PC-3 (cell line): ENCODE measurements around the gene NOL4L. TPM values are rescaled to one million over a fixed set of nuclear protein-coding genes. Genes with fewer than 3 reads are reported as not detected.

Source experiments
- ATAC-seq: fragments of 200-7000 bp; cut with Tn5 transposase; 2 replicates; pipeline ENCODE4 v1.9.1; 2020; ENCODE audit warnings: mild to moderate bottlenecking, moderate library complexity
- BruUV-seq: library from RNA; stranded (reverse); fragments of 400-500 nt; replicated peaks from 2 replicates; lab custom pipeline; 2021; lab: Mats Ljungman, UMichigan
- CTCF ChIA-PET: fragments of 300-600 bp; sonication (Branson Sonifier 250); formaldehyde crosslinking; loops from one replicate; lab custom pipeline; 2022; ENCODE audit warnings: antibody characterized with exemption; lab: Charles Lee
- POLR2A ChIA-PET: fragments of 300-600 bp; sonication (Branson Sonifier 250); formaldehyde crosslinking; loops from one replicate; lab custom pipeline; 2022; ENCODE audit warnings: antibody characterized with exemption; ENCODE audit not compliant: unreplicated experiment; lab: Charles Lee
- DNase-seq: peaks from one replicate; pipeline ENCODE4 v3.0.0-alpha.2; 2015
- H2AFZ ChIP-seq: fragments of 300-600 bp; sonication (generic); 2 replicates; pipeline ENCODE4 v1.6.0; 2016; ENCODE audit warnings: antibody characterized with exemption, low read length
- H3F3A ChIP-seq: fragments of 300-600 bp; sonication (generic); one replicate; pipeline ENCODE4 v1.6.0; 2017; ENCODE audit warnings: antibody characterized with exemption, low read length, control low read depth, mild to moderate bottlenecking; ENCODE audit not compliant: unreplicated experiment
- H3K27ac ChIP-seq: fragments of 300-600 bp; sonication (generic); 2 replicates; pipeline ENCODE4 v1.5.1; 2016; ENCODE audit warnings: mild to moderate bottlenecking, low read length
- H3K27me3 ChIP-seq: fragments of 300-600 bp; sonication (generic); 2 replicates; pipeline ENCODE4 v1.6.1; 2016; ENCODE audit warnings: low read length, mixed read lengths
- H3K36me3 ChIP-seq: fragments of 300-600 bp; sonication (generic); 2 replicates; pipeline ENCODE4 v1.6.1; 2016; ENCODE audit warnings: low read depth, mixed run types, low read length, mixed read lengths
- H3K4me1 ChIP-seq: fragments of 300-600 bp; sonication (generic); 2 replicates; pipeline ENCODE4 v1.5.1; 2016; ENCODE audit warnings: low read length; ENCODE audit not compliant: insufficient read depth
- H3K4me2 ChIP-seq: fragments of 300-600 bp; sonication (generic); 2 replicates; pipeline ENCODE4 v1.6.0; 2016; ENCODE audit warnings: low read length
- H3K4me3 ChIP-seq: fragments of 300-600 bp; sonication (generic); 2 replicates; pipeline ENCODE4 v1.5.1; 2016; ENCODE audit warnings: mild to moderate bottlenecking, low read length, mixed read lengths
- H3K79me2 ChIP-seq: fragments of 300-600 bp; sonication (generic); 2 replicates; pipeline ENCODE4 v1.6.1; 2017; ENCODE audit warnings: low read length, mixed read lengths
- H3K9ac ChIP-seq: fragments of 300-600 bp; sonication (generic); 2 replicates; pipeline ENCODE4 v1.6.0; 2016; ENCODE audit warnings: mild to moderate bottlenecking, low read length
- H3K9me2 ChIP-seq: fragments of 300-600 bp; sonication (generic); replicated peaks from 2 replicates; pipeline ENCODE4 v1.6.1; 2016; ENCODE audit warnings: mixed run types, low read length, mixed read lengths
- H3K9me3 ChIP-seq: fragments of 300-600 bp; sonication (generic); 2 replicates; pipeline ENCODE4 v1.6.1; 2016; ENCODE audit warnings: low read length, mixed read lengths
- H4K20me1 ChIP-seq: fragments of 300-600 bp; sonication (generic); 2 replicates; pipeline ENCODE4 v1.6.1; 2016; ENCODE audit warnings: low read length, mixed read lengths
- CTCF ChIP-seq: fragments of 300-600 bp; sonication (generic); conservative IDR thresholded peaks from 2 replicates; pipeline ENCODE4 v1.5.1; 2017; ENCODE audit warnings: antibody characterized with exemption, low read depth, mild to moderate bottlenecking, low read length
- EZH2 ChIP-seq: fragments of 300-600 bp; sonication (generic); IDR thresholded peaks from one replicate; pipeline ENCODE4 v1.6.1; 2017; ENCODE audit warnings: antibody characterized with exemption, mild to moderate bottlenecking, low read length; ENCODE audit not compliant: unreplicated experiment
- EZH2phosphoT487 ChIP-seq: fragments of 300-600 bp; sonication (generic); IDR thresholded peaks from 2 replicates; pipeline ENCODE4 v1.6.1; 2018; ENCODE audit warnings: mild to moderate bottlenecking, antibody characterized with exemption, low read length, borderline replicate concordance
- intact Hi-C: fragments of 100-400 bp; cut with micrococcal nuclease; formaldehyde crosslinking; loops from 2 replicates; pipeline ENCODE4 v1.9.0; 2023
- total RNA-seq: library from RNA; depleted of rRNA; stranded (reverse); fragments of >200 nt; gene quantifications from 2 replicates; pipeline ENCODE4 v1.2.3, GENCODE V29; 2014

NOL4L gene
- total RNA-seq, 1 experiment from 2014 or later: 7.3 TPM

GRCh38 chr20:32508775-32509119 is 76.4 kb downstream of the NOL4L start:
- no peak for ATAC-seq
- Histone ChIP-seq H3K9ac (peak overlapping the region; percentile 21; the same call in 1 of the 2 replicates), H2AFZ (no peak overlapping the region), H3K9me2 (no peaks in the 10 kb centered on the region), H3K4me2 (0 out of 2 replicates have a peak overlapping the region, but pooled peaks have one; percentile 48), H3K4me1 (peaks cover 15% of the 10 kb centered on the region), H3K27me3 (no peaks in the 10 kb centered on the region), H4K20me1 (no peaks in the 10 kb centered on the region), H3K4me3 (no peak overlapping the region), H3K79me2 (no peaks in the 10 kb centered on the region), H3K9me3 (no peaks in the 10 kb centered on the region), H3K27ac (peak overlapping the region; percentile 21), H3F3A (no peaks in the 10 kb centered on the region), H3K36me3 (no peaks in the 10 kb centered on the region)
- intact Hi-C loops: no loop called here
- no peak for DNase-seq
- CTCF ChIA-PET: interaction anchor here (0.6 to 0.8 kb wide), 9 partner anchors 8 to 223 kb away, joined by 3 to 17 read pairs (median 3); partner anchors contain the start of gene ASXL1
- no TSS peak for BruUV-seq
- TF ChIP-seq EZH2: no peak
- TF ChIP-seq CTCF: no peak
- no peak for TF ChIP-seq EZH2phosphoT487
- POLR2A ChIA-PET: interaction anchor here (0.7 kb wide), 1 partner anchor 34 kb away, joined by 3 read pairs; no protein-coding TSS in a partner anchor

GRCh38 chr20:32507998-32508774 is 76.9 kb downstream of the NOL4L start:
- H4K20me1 ChIP-seq: no peaks in the 10 kb centered on the region
- H3K79me2 ChIP-seq: no peaks in the 10 kb centered on the region
- H3K4me3 ChIP-seq: no peak overlapping the region
- no peak overlapping the region for H3K4me2 ChIP-seq
- ChIA-PET POLR2A (no interaction called here), CTCF (no interaction called here)
- no peaks in the 10 kb centered on the region for H3F3A ChIP-seq
- no peaks in the 10 kb centered on the region for H3K9me2 ChIP-seq
- peaks cover 15% of the 10 kb centered on the region for H3K4me1 ChIP-seq
- no peak for DNase-seq
- BruUV-seq: no TSS peak
- H3K27ac ChIP-seq: no peak overlapping the region
- H3K36me3 ChIP-seq: no peaks in the 10 kb centered on the region
- H3K27me3 ChIP-seq: no peaks in the 10 kb centered on the region
- H3K9me3 ChIP-seq: no peaks in the 10 kb centered on the region
- TF ChIP-seq EZH2phosphoT487: no peak
- no peak for TF ChIP-seq EZH2
- no peak for TF ChIP-seq CTCF
- intact Hi-C loops: no loop called here
- no peak overlapping the region for H2AFZ ChIP-seq
- no peak for ATAC-seq
- H3K9ac ChIP-seq: no peak overlapping the region

DNA sequence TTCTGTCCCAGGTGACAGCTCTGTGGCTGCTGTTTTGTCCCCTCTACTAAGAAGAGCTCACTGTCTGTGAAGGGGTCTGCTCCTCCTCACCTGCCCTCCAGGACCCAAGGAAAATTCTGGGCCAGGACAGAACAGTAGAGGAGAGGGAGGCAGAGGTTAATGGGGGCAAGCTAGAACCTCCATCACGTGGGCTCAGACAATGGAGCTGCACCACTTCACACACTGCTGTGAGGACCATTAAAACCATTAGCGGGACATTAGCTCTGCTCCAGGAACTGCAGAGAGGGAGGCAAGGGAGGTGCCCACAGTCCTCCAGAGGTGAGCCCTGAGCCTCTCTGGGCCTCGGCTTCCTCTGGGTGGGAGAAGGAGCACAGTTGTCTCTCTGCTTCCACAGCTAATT is 78.4 kb downstream of the NOL4L start:
- H3K4me1 ChIP-seq: peaks cover 21% of the 10 kb centered on the region
- H3K27me3 ChIP-seq: no peaks in the 10 kb centered on the region
- no peak for ATAC-seq
- no peaks in the 10 kb centered on the region for H4K20me1 ChIP-seq
- BruUV-seq: no TSS peak
- H3F3A ChIP-seq: no peaks in the 10 kb centered on the region
- no peaks in the 10 kb centered on the region for H3K36me3 ChIP-seq
- no peak overlapping the region for H2AFZ ChIP-seq
- H3K79me2 ChIP-seq: no peaks in the 10 kb centered on the region
- CTCF ChIA-PET: no interaction called here
- H3K9me3 ChIP-seq: no peaks in the 10 kb centered on the region
- H3K27ac ChIP-seq: no peak overlapping the region
- H3K9ac ChIP-seq: no peak overlapping the region
- DNase-seq: no peak
- no peak overlapping the region for H3K4me3 ChIP-seq
- H3K9me2 ChIP-seq: no peaks in the 10 kb centered on the region
- intact Hi-C loops: no loop called here
- TF ChIP-seq CTCF: no peak
- TF ChIP-seq EZH2phosphoT487: no peak
- no peak for TF ChIP-seq EZH2
- no peak overlapping the region for H3K4me2 ChIP-seq
- POLR2A ChIA-PET: no interaction called here
